H1 (cell line): ENCODE results near the gene CAMK1. TPM values are rescaled to one million over a fixed set of nuclear protein-coding genes. Genes with fewer than 3 reads are reported as not detected.
A peak's percentile ranks its signal among the peaks of the same experiment; 100 is the strongest.

Experiments
- CTCF ChIA-PET: fragments of 300-600 bp; sonication (Branson Sonifier 250); formaldehyde crosslinking; loops from one replicate; lab custom pipeline; 2021; ENCODE audit not compliant: partially characterized antibody; lab: Charles Lee
- POLR2A ChIA-PET: fragments of 300-600 bp; sonication (Branson Sonifier 250); formaldehyde crosslinking; loops from one replicate; lab custom pipeline; 2021; ENCODE audit warnings: inconsistent platforms; ENCODE audit not compliant: partially characterized antibody; lab: Charles Lee
- DNase-seq, 2 experiments: peaks; one replicate each; pipeline versions ENCODE4 v3.0.0 to v3.0.0-alpha.2; 2010 to 2022; ENCODE audit warnings: low spot score in 2 of 2, low read depth in 1 of 2, mixed read lengths in 1 of 2
- FAIRE-seq: peaks from 2 replicates; lab custom pipeline; 2011; peaks lifted over from hg19 to GRCh38; lab: Jason Lieb, UNC
- H2AFZ ChIP-seq: 2 replicates; pipeline ENCODE4 v1.8.1; 2012; ENCODE audit warnings: low read length, inconsistent platforms
- H2AK5ac ChIP-seq: 2 replicates; pipeline ENCODE4 v1.6.1; 2013; ENCODE audit warnings: low read depth, low read length
- H2BK120ac ChIP-seq: replicated peaks from 2 replicates; pipeline ENCODE3; 2013; ENCODE audit warnings: low read depth, low read length, inconsistent platforms
- H2BK12ac ChIP-seq: 2 replicates; pipeline ENCODE4 v1.6.1; 2013; ENCODE audit warnings: low read depth, low read length
- H2BK15ac ChIP-seq: 2 replicates; pipeline ENCODE4 v1.6.1; 2013; ENCODE audit warnings: low read length
- H2BK20ac ChIP-seq: 2 replicates; pipeline ENCODE4 v1.6.1; 2013; ENCODE audit warnings: low read length
- H2BK5ac ChIP-seq: 2 replicates; pipeline ENCODE4 v1.6.1; 2013; ENCODE audit warnings: low read depth, low read length
- H3K14ac ChIP-seq: 2 replicates; pipeline ENCODE4 v1.6.1; 2013; ENCODE audit warnings: inconsistent platforms; ENCODE audit not compliant: insufficient read length
- H3K18ac ChIP-seq: 2 replicates; pipeline ENCODE4 v1.6.1; 2013; ENCODE audit warnings: low read length; ENCODE audit errors: extremely low read depth
- H3K23ac ChIP-seq: 2 replicates; pipeline ENCODE4 v1.6.1; 2013; ENCODE audit warnings: inconsistent platforms; ENCODE audit not compliant: insufficient read length
- H3K23me2 ChIP-seq: 2 replicates; pipeline ENCODE4 v1.6.1; 2013; ENCODE audit warnings: low read depth, low read length
- H3K27ac ChIP-seq: 2 replicates; pipeline ENCODE4 v1.6.1; 2011; ENCODE audit warnings: low read depth, low read length, inconsistent platforms
- H3K27me3 ChIP-seq, 4 experiments: replicated peaks in 1 of 4; 1 replicate in 1 of 4; 2 replicates in 3 of 4; pipeline versions ENCODE4 v1.6.1 to v1.8.1; 2011 to 2013; ENCODE audit warnings: low read length in 3 of 4, mild to moderate bottlenecking in 3 of 4, inconsistent platforms in 2 of 4, mixed read lengths in 2 of 4, moderate library complexity in 1 of 4; ENCODE audit not compliant: control insufficient read depth in 3 of 4, insufficient read depth in 3 of 4; ENCODE audit errors: extremely low read depth in 1 of 4
- H3K36me3 ChIP-seq, 4 experiments: 2 replicates each; pipeline versions ENCODE4 v1.6.1 to v1.8.1; 2011 to 2013; ENCODE audit warnings: mild to moderate bottlenecking in 4 of 4, low read length in 3 of 4, moderate library complexity in 2 of 4, control low read depth in 1 of 4, inconsistent platforms in 1 of 4; ENCODE audit not compliant: insufficient read depth in 4 of 4, control insufficient read depth in 2 of 4
- H3K4ac ChIP-seq: replicated peaks from 2 replicates; pipeline ENCODE3; 2013; ENCODE audit warnings: low read length, low read depth, mixed read lengths, inconsistent platforms; ENCODE audit not compliant: insufficient read length
- H3K4me1 ChIP-seq, 4 experiments: replicated peaks in 1 of 4; 1 replicate in 1 of 4; 2 replicates in 3 of 4; pipeline versions ENCODE4 v1.6.1 to v1.8.1; 2011 to 2013; ENCODE audit warnings: low read length in 3 of 4, inconsistent platforms in 2 of 4, mixed read lengths in 1 of 4; ENCODE audit not compliant: insufficient read depth in 4 of 4, control insufficient read depth in 3 of 4
- H3K4me2 ChIP-seq, 2 experiments: 2 replicates each; pipeline versions ENCODE4 v1.6.1 to v1.8.1; 2011 to 2013; ENCODE audit warnings: low read depth in 2 of 2, low read length in 2 of 2, control low read depth in 1 of 2, inconsistent platforms in 1 of 2, mild to moderate bottlenecking in 1 of 2; ENCODE audit not compliant: insufficient read depth in 1 of 2
- H3K4me3 ChIP-seq, 4 experiments: fragments of 200-600, 300-600 bp in 1 of 4; sonication (generic), shearing (Covaris generic), sonication (Bioruptor Twin) in 1 of 4; 2 replicates each; pipeline versions ENCODE4 v1.5.1 to v1.8.1; 2011 to 2016; ENCODE audit warnings: low read length in 4 of 4, low read depth in 3 of 4, control low read depth in 2 of 4, inconsistent platforms in 2 of 4, mild to moderate bottlenecking in 2 of 4, mixed read lengths in 1 of 4, moderate library complexity in 1 of 4; ENCODE audit not compliant: insufficient read depth in 2 of 4; ENCODE audit errors: extremely low read depth in 1 of 4
- H3K56ac ChIP-seq: replicated peaks from 2 replicates; pipeline ENCODE3; 2013; ENCODE audit warnings: low read depth, mild to moderate bottlenecking, mixed read lengths, low read length, inconsistent platforms; ENCODE audit not compliant: insufficient read length
- H3K79me1 ChIP-seq: 2 replicates; pipeline ENCODE4 v1.6.1; 2013; ENCODE audit warnings: low read depth, low read length, control low read depth
- H3K79me2 ChIP-seq, 2 experiments: 2 replicates each; pipeline versions ENCODE4 v1.6.1 to v1.8.1; 2012 to 2013; ENCODE audit warnings: low read length in 2 of 2, mild to moderate bottlenecking in 2 of 2, inconsistent platforms in 1 of 2; ENCODE audit not compliant: insufficient read depth in 2 of 2, control insufficient read depth in 1 of 2
- H3K9ac ChIP-seq, 4 experiments: replicated peaks in 1 of 4; 1 replicate in 1 of 4; 2 replicates in 3 of 4; pipeline versions ENCODE4 v1.6.1 to v1.8.1; 2011 to 2013; ENCODE audit warnings: low read depth in 3 of 4, low read length in 3 of 4, control low read depth in 2 of 4, mild to moderate bottlenecking in 2 of 4, moderate library complexity in 2 of 4, inconsistent platforms in 1 of 4; ENCODE audit errors: extremely low read depth in 1 of 4
- H3K9me3 ChIP-seq, 2 experiments: 2 replicates each; pipeline versions ENCODE4 v1.6.1 to v1.8.1; 2012 to 2013; ENCODE audit warnings: mild to moderate bottlenecking in 2 of 2, moderate library complexity in 2 of 2, control low read depth in 1 of 2, inconsistent platforms in 1 of 2, low read depth in 1 of 2, low read length in 1 of 2, mixed read lengths in 1 of 2; ENCODE audit not compliant: insufficient read depth in 2 of 2
- H4K20me1 ChIP-seq, 2 experiments: replicated peaks in 1 of 2; 2 replicates each; pipeline versions ENCODE3 to v1.8.1; 2011 to 2013; ENCODE audit warnings: inconsistent platforms in 2 of 2, low read length in 2 of 2, mild to moderate bottlenecking in 1 of 2; ENCODE audit not compliant: insufficient read depth in 2 of 2, control insufficient read depth in 1 of 2
- H4K5ac ChIP-seq: 2 replicates; pipeline ENCODE4 v1.6.1; 2013; ENCODE audit warnings: low read length, low read depth, mixed read lengths, inconsistent platforms; ENCODE audit not compliant: insufficient read length
- H4K8ac ChIP-seq: 2 replicates; pipeline ENCODE4 v1.8.0; 2013; ENCODE audit warnings: mild to moderate bottlenecking, moderate library complexity, low read length, inconsistent platforms; ENCODE audit not compliant: insufficient read depth; ENCODE audit errors: extremely low read depth
- H4K91ac ChIP-seq: replicated peaks from 2 replicates; pipeline ENCODE3; 2013; ENCODE audit warnings: low read length, mixed read lengths, inconsistent platforms; ENCODE audit not compliant: insufficient read length
- CHD1 ChIP-seq: IDR thresholded peaks from 2 replicates; pipeline ENCODE4 v1.6.1; 2012; ENCODE audit warnings: low read depth, low read length, improper control_type of control experiment
- FOSL1 ChIP-seq: IDR thresholded peaks from 2 replicates; pipeline ENCODE4 v1.6.1; 2011; ENCODE audit warnings: mild to moderate bottlenecking, low read depth, low read length, moderate library complexity; ENCODE audit not compliant: insufficient read depth
- SIN3A ChIP-seq, 2 experiments: IDR thresholded peaks in 1 of 2; conservative IDR thresholded peaks in 1 of 2; 2 replicates each; pipeline ENCODE4 v1.6.1; 2011 to 2012; ENCODE audit warnings: low read length in 2 of 2, improper control_type of control experiment in 1 of 2, low read depth in 1 of 2, mild to moderate bottlenecking in 1 of 2
- TBP ChIP-seq: IDR thresholded peaks from 2 replicates; pipeline ENCODE4 v1.6.1; 2011; ENCODE audit warnings: low read depth, low read length, improper control_type of control experiment
- YY1 ChIP-seq: IDR thresholded peaks from 2 replicates; pipeline ENCODE4 v1.6.1; 2011; ENCODE audit warnings: low read depth, mild to moderate bottlenecking, low read length
- WGBS, 2 experiments: shearing (Covaris generic) in 1 of 2; methylation state at CpG; one replicate each; pipeline versions ENCODE4 v1.1.6 to v1.1.7; 2013 to 2015; ENCODE audit warnings: low lambda C conversion rate in 2 of 2, mixed read lengths in 2 of 2, inconsistent platforms in 1 of 2, low coverage in 1 of 2, missing lambda C conversion rate in 1 of 2; ENCODE audit not compliant: insufficient replicate concordance in 2 of 2, insufficient coverage in 1 of 2, insufficient read length in 1 of 2; ENCODE audit errors: extremely low coverage in 1 of 2, missing lambda C conversion rate in 1 of 2; 5-methylcytosine and 5-hydroxymethylcytosine counted together
- polyA plus RNA-seq, 7 experiments: library from polyadenylated mRNA; depleted of rRNA in 3 of 7; stranded (reverse) in 5 of 7; unstranded in 2 of 7; fragments of >200 nt in 5 of 7; fragments of 200-250 nt in 2 of 7; gene quantifications; 1 replicate in 5 of 7; 2 replicates in 1 of 7; 4 replicates in 1 of 7; pipeline versions ENCODE4 v1.2.1 to v1.2.3, GENCODE V29; 2011 to 2013; ENCODE audit warnings: missing spikeins in 2 of 7, mixed read lengths in 2 of 7
- total RNA-seq: library from RNA; stranded (reverse); fragmentation: NEBNext Ultra II Directional; extraction: Animal tissue kit (Norgen Biotek cat#: 25700); gene quantifications from 2 replicates; pipeline ENCODE4 v1.2.1, GENCODE V29; 2021

The CAMK1 gene
- total and polyA plus RNA-seq, 2 of the 8 experiments (the other 6 are each of a cell fraction or from before 2014, with no cell fraction given): 4.9 to 5.1 TPM

- WGBS, 2 experiments: 88% methylated on average over 2 of the region's 2 CpGs; no CpG with 5 or more reads in 1 of the 2 experiments
- Histone ChIP-seq H2BK15ac (no peak overlapping the region), H3K23me2 (peaks cover 10% of the 10 kb centered on the region), H4K20me1 (peaks cover 2 to 4% of the 10 kb centered on the region in 2 experiments), H3K27me3 (no peaks in the 10 kb centered on the region), H3K56ac (no peak overlapping the region), H3K18ac (0 out of 2 replicates have a peak overlapping the region, but pooled peaks have one; percentile 2), H4K5ac (no peak overlapping the region), H2AFZ (no peak overlapping the region; the same call in 1 of the 2 replicates), H3K9me3 (no peaks in the 10 kb centered on the region), H3K9ac (no peak overlapping the region), H2BK5ac (no peak overlapping the region), H3K14ac (no peak overlapping the region), H2AK5ac (no peak overlapping the region), H2BK120ac (no peak overlapping the region), H3K4me2 (no peak overlapping the region; a peak in 1 of 4 replicates), H2BK20ac (no peak overlapping the region), H3K79me2 (peaks cover 8 to 9% of the 10 kb centered on the region in 2 experiments), H3K36me3 (no peaks in the 10 kb centered on the region), H4K8ac (no peak overlapping the region), H3K79me1 (peaks cover 3% of the 10 kb centered on the region), H3K4me1 (peaks cover 0 to 5% (median 3%) of the 10 kb centered on the region in 4 experiments; a peak in 6 of 7 replicates)
- POLR2A ChIA-PET: interaction anchor here (1.1 to 8.4 kb wide), 7 partner anchors 9 to 331 kb away, joined by 3 to 60 read pairs (median 3); partner anchors contain the start of genes ARPC4, OGG1 and SETD5
- DNase-seq: no peak
- FAIRE-seq: no peak
- TF ChIP-seq TBP (no peak), YY1 (no peak), SIN3A (conservative IDR thresholded peaks at IDR 0.05 in 1 of 2, IDR thresholded peaks at IDR 0.05 in 1 of 2; ENCODE audit: low read depth in 1 of 2, low read length in 2 of 2) (no peak), FOSL1 (no peak), CHD1 (no peak)
- TF ChIP-seq, all 59 proteins: peak for 0
- CTCF ChIA-PET: interaction anchor here (0.8 to 8.6 kb wide), 45 partner anchors 10 to 243 kb away, joined by 3 to 109 read pairs (median 5); partner anchors contain the start of gene CPNE9
- H3K27ac ChIP-seq: 0 out of 2 replicates have a peak overlapping the region, but pooled peaks have one; percentile 38
- H2BK12ac ChIP-seq: 0 out of 2 replicates have a peak overlapping the region, but pooled peaks have one; percentile 9
- no peak overlapping the region for H3K4ac ChIP-seq
- H3K4me3 ChIP-seq: no peak overlapping the region
- no peak overlapping the region for H4K91ac ChIP-seq
- no peak overlapping the region for H3K23ac ChIP-seq
Observed at GRCh38 chr3:9727743-9728142, 42.0 kb downstream of the CAMK1 start.
